Measurements from ENCODE around the gene CYP4F8.

Gene CYP4F8

DNA sequence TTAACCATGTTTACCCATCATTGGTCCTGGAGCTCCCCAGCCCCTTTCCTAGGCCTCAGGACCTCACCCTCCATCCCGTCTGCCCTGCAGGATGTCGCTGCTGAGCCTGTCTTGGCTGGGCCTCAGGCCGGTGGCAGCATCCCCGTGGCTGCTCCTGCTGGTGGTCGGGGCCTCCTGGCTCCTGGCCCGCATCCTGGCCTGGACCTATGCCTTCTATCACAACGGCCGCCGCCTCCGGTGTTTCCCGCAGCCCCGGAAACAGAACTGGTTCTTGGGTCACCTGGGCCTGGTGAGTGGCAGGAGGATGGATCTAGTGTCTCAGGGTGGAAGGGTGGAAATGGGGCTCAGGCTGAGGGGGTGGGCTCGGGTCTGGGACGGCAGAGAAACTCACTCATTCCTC is 508 bp downstream of the CYP4F8 start:
- DNase-seq (ENCODE audit: extremely low read depth in 1 of 2, low read depth in 1 of 2), result no peak

DNA sequence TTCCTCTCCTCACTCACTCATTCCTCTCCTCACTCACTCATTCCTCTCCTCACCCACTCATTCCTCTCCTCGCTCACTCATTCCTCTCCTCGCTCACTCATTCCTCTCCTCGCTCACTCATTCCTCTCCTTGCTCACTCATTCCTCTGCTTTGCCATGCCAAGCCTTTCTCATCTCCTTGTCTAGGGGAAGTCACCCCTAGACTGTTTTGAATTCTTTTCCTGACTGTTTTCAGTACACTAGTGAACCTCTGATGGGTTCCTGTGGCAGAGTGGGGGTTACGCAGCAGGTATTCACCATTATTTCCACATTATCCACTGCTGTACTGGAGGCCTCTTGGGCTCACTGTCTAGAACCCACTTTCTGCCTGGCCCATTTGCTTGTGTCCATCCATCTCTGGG is 1.2 kb downstream of the CYP4F8 start:
- DNase-seq (ENCODE audit: extremely low read depth in 1 of 2, low read depth in 1 of 2), result no peak

DNA sequence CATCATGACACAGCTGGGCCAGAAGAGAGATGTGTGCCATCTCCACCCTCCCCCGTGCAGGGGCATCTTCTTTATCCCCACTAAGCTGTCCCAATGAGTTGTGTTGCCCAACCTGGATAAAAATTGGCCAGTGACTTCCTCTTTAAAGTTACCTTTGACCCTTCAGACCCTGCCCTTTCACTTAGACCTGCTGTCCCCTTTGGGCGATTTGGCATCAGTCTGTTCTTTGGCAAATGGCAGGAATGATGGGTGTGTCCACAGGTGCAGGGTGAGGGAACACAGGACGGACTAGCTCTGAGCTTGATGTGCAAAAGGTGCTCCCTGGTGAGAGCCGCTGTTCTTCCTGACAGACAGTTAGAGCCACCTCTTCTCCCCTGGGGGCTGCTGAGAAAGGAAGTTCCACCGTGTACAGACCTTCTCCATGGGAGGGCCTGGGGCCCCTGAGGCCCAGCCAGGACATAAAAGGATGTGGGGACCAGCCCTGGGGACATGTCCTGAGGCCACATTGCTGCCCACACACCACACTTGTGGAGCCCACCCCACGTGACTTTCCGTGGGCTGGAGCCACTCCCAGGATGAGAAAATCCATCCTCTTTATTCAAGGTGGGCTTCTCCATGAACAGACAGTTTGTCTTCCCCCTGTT is 1.7 kb downstream of the CYP4F8 start:
- no peak for DNase-seq (ENCODE audit: extremely low read depth in 1 of 2, low read depth in 1 of 2)

DNA sequence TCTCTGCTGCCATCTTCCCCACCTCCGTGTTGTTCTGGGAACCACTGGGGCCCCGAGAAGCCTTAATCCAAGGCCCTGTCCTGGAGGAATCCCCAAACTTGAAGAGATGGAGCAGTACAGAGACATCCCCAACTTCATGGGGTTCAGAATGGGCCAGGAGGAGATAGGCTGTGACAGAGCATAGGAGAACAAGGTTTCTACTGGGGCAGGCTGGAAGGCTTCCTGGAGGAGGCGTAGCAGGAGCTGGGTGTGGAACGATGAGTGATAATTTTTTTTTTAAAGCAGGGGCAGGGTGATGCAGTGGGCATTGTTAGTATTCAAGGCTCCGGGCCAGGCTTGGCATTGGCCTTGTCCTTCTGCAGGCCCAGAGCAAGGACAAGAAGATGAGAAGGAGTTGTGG is 3.3 kb downstream of the CYP4F8 start:
- DNase-seq (ENCODE audit: extremely low read depth in 1 of 2, low read depth in 1 of 2), result no peak

DNA sequence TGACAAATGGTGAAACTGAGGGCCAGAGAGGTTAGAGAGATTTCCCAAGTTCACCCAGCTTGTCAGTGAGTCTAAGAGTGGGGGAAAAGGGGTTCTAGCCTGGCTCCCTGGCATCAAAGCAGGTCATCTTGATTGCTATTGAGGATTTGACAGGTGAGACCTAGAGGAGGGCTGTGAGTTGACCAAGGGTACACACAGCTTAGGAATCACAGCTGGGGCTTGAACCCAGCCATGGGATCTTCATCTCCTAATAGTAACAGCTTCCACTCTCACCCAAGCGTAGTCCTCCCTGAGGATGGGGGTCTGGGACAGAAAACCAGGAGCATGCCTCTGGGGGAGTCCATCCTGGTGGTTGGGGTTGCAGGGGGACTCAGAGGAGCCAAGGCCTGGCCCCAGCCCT is 6.8 kb downstream of the CYP4F8 start:
- DNase-seq (ENCODE audit: extremely low read depth in 1 of 2, low read depth in 1 of 2), result no peak

DNA sequence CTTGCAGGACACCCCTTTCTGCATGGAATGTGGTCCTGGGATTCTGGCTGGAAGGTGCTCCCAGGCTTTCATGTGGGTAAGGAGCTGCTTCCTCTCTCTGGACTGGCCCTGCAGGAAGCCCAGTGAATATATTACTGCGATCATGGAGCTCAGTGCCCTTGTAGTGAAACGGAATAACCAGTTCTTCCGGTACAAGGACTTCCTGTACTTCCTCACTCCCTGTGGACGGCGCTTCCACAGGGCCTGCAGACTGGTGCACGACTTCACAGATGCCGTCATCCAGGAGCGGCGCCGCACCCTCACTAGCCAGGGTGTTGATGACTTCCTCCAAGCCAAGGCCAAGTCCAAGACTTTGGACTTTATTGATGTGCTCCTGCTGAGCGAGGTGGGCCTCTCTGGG is 8.0 kb downstream of the CYP4F8 start:
- no peak for DNase-seq (ENCODE audit: extremely low read depth in 1 of 2, low read depth in 1 of 2)

DNA sequence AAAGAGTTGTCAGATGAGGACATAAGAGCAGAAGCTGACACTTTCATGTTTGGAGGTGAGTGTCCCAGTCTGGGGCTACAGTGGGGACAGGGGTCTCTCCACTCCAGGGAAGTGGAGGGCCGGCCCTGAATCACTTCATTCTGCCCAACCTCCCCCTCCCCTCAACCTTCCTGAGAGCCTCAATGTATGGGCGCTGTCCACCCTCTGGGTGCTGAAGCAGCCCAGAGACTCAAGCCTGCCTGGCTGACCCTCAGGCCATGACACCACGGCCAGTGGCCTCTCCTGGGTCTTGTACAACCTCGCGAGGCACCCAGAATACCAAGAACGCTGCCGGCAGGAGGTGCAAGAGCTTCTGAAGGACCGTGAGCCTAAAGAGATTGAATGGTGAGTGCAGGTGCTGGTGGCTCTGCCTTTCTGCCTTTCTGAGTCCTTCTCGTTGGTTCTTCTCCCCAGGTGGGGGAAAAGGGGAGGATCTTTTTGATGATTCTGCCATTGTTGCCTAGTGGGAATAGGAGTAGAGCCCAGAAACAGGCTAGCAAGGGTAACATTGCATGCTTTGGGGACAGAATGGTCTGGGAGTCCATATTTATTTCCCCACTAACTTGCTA is 8.8 kb downstream of the CYP4F8 start:
- no peak for DNase-seq (ENCODE audit: extremely low read depth in 1 of 2, low read depth in 1 of 2)

DNA sequence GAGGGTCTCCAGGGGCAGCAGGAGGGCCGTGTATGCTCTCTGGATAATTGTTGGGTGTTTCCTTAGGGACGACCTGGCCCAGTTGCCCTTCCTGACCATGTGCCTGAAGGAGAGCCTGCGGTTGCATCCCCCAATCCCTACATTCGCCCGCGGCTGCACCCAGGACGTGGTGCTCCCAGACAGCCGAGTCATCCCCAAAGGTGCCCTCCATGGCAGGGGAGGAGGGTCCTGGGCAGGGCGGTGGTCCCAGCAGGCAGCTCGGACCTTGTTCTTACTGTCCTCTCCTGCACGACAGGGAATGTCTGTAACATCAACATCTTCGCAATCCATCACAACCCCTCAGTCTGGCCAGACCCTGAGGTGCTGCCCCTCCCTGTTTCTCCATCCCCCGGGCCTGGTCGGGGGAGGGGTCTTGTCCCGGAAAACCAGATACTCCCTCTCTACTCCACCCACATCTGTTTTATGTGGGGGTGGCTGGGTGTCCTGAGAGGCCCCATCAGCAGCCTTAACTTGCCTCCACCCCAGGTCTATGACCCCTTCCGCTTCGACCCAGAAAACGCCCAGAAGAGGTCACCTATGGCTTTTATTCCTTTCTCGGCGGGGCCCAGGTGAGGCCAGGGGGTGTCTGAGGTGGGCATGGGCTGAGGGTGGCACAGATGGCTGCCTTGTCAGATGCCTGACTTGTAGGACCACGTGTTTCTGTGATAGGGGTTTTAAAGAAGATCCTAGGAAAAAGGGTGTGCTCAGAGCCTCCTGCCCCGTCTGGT is 13.4 kb downstream of the CYP4F8 start:
- no peak for DNase-seq (ENCODE audit: extremely low read depth in 1 of 2, low read depth in 1 of 2)

DNA sequence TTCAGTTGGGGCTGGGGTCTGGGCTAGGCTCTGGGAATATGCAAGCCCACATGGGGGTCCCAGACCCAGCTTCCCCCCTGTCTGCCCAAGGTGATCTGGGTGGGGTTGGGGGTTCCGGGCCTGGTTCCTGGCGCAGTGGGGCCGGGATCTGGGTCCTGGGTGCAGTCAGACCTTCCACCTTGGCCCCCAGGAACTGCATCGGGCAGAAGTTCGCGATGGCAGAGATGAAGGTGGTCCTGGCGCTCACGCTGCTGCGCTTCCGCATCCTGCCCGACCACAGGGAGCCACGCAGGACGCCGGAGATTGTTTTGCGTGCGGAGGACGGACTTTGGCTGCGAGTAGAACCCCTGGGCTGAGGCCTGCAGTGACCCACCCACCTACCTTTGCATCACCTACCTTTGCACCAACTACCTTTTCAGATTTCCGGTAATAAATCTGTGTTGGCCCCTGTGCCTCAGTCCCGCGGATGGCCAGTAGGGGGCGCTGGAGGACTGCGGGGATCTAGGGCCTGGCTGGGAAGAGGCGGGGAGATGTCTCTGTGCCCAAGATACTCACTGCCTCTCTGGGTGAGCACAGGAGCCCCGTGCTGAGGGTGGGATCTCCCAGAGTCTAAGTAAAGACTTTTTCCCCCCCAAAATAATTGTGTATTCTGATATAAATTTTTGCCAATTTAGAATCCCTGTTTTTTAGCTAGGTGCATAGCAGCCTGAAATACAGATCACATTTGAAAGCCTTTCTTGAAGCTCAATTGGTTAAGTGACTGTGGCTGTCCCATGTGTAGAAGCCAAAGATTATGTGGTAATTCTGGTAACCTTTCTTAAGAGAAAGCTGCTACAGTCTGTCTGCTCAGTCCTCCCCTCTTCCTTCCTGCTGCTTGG is 14.2 kb downstream of the CYP4F8 start:
- DNase-seq (ENCODE audit: extremely low read depth in 1 of 2, low read depth in 1 of 2), result peak; percentile 64 to 71

DNA sequence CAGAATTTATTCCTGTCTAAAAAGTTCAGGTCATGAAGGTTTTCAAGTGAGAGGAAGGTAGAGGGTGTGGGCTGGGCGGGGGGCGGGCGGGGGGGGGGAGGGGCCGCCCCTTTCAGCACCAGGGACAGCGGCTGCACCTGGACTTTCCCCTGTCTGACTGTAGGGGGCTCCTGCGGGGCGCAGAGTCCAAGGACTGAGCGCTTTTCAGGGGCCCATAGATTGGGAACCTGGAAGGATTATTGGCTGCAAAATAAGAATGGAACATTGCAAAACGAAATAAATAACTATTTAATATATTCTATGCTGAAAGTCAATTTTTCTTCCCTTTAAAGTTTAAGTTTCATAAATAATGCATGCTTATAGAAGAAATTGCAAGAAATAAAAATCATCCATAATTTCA is 16.8 kb downstream of the CYP4F8 start:
- no peak for DNase-seq (ENCODE audit: extremely low read depth in 1 of 2, low read depth in 1 of 2)

DNA sequence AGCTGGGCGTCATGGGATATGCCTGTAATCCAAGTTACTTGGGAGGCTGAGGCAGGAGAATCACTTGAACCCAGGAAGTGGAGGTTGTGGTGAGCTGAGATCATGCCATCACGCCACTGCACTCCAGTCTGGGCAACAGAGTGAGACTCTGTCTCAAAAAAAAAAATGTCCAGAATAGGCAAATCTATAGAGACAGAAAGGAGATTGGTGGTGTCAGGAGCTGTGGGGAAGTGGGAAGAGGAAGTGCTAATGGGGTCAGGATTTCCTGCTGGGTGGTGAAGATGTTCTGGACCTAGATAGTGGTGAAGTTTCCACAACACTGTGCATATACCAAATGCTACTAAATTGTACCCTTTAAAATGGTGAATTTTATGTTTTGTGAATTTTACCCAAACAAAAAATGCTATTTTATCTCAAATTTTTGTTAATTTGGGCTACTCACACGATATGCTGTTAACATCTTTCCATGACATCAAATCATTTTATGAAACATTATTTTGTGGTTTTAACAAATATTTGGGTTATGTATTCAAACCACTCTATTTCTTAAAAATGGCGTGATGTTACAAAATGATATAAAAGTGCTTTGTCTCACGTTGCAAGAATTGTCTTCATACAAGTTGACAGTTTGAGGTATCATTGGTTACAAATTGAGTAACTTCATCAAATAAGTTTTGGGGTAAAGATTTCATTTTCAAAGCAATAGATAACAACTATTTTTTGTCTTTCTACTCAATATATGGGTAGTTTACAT is 18.2 kb downstream of the CYP4F8 start:
- DNase-seq (ENCODE audit: extremely low read depth in 1 of 2, low read depth in 1 of 2), result no peak

DNA sequence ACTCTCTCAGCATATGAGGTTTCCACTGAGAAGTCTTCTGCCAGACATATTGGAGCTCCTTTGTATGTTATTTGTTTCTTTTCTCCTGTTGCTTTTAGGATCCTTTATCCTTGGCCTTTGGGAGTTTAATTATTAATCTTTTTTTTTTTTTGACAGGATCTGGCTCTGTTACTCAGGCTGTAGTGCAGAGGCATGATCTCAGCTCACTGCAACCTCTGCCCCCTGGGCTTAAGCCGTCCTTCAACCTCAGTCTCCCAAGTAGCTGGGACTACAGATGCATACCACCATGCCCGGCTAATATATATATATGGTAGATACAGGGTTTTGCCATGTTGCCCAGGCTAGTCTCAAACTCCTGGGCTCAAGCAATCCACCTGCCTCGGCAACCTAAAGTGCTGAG is 19.1 kb downstream of the CYP4F8 start:
- DNase-seq (ENCODE audit: extremely low read depth in 1 of 2, low read depth in 1 of 2), result no peak

DNA sequence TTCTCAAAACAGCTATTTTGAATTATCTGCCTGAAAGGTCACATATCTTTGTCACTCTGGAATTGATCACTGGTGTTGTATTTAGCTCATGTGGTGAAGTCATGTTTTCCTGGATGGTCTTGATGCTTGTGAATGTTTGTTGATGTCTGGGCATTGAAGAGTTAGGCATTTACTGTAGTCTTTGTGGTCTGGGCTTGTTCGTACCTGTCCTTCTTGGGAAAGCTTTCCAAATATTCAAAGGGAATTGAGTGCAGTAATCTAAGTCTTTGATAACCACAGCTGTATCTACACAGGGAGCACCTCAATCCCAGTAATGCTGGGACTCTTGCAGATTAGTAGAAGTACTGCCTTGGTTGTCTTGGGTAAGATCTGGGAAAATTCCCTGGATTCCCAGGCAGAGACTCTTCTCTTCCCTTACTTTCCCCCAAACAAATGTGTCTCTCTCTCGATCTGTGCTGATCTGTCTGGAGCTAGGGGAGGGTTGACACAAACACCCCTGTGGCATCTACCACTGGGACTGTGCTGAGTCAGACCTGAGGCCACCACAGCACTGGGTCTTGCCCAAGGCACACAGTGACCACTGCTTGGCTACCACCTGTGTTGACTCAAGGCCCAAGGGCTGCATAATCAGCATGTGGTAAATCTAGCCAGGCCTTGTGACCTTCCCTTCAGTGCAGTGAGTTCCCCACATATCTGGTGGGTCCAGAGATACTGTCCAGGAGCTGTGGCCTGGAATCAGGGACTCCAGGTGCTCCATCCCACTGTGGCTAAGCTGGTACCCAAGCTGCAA is 20.2 kb downstream of the CYP4F8 start:
- no peak for DNase-seq (ENCODE audit: extremely low read depth in 1 of 2, low read depth in 1 of 2)

DNA sequence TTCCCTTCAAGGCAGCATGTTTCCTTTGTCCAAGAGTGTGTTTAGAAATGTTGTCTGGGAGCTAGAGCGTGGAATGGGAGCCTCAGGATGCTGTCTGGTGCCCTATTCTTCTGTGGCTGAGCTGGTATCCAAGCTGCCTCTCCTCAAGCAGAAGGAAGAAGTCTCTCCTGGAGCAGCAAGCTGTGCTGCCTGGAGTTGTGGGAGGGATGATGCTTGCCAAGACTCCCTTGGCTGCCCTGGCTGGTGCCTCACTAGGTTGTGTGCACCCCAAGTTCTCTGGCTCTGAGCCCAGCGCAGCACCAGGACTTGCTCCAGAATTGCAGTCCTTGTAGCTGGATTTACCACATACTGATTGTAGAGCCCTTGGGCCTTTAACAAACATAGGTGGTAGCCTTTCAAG is 21.0 kb downstream of the CYP4F8 start:
- no peak for DNase-seq (ENCODE audit: extremely low read depth in 1 of 2, low read depth in 1 of 2)

DNA sequence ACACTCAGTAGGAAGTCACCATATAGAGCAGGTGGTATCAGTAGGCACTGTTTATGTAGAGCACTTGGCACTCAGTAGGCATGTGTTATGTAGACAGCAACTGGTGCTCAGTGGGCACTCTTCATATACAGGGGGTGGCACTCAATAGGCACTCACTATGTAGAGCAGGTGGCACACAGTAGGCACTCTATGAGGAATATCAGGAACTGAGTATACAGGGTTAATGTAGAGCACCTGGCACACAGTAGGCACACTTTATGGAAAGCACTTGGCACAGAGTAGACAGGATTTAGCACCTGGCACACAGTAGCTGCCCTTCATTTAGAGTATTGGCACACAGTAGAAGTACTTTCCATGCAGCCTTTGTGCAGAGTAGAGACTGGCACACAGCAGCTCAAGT is 24.6 kb downstream of the CYP4F8 start:
- no peak for DNase-seq (ENCODE audit: extremely low read depth in 1 of 2, low read depth in 1 of 2)

DNA sequence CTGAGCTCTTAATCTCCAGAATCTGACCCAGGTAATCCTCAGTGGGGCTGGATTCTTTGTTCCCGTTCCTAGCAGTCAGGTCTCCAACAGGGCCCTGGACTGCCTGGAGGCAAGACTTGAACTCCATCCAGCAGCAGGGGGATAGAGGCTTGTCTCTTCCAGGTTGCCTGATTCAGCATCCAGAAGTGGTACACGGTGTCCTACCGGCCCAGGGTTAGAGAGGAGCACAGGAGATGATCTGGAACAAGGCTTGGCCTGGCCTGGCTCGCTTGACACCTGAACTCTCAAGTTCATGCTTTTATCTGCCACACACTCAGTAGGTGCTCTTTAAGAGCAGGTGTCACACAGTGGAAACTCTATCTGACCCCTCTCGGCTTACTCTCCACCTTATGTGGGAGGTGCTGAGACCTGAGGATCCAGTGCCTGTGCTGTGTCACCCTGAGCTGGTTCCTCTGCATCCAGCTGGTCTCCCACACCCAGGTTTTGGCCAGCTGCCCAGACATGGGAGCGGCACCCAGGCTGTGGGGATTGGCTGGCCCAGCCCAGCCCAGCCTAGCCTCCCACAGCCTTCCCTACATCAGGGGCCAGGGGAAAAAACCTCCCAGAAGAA is 25.4 kb downstream of the CYP4F8 start, which contains the start of gene CYP4F3:
Gene CYP4F3, plus strand, starts transcription at position 604 of the 610 bp plus-strand sequence. CDS start 519 bp downstream, outside the sequence.
- DNase-seq (ENCODE audit: extremely low read depth in 1 of 2, low read depth in 1 of 2), result no peak

DNA sequence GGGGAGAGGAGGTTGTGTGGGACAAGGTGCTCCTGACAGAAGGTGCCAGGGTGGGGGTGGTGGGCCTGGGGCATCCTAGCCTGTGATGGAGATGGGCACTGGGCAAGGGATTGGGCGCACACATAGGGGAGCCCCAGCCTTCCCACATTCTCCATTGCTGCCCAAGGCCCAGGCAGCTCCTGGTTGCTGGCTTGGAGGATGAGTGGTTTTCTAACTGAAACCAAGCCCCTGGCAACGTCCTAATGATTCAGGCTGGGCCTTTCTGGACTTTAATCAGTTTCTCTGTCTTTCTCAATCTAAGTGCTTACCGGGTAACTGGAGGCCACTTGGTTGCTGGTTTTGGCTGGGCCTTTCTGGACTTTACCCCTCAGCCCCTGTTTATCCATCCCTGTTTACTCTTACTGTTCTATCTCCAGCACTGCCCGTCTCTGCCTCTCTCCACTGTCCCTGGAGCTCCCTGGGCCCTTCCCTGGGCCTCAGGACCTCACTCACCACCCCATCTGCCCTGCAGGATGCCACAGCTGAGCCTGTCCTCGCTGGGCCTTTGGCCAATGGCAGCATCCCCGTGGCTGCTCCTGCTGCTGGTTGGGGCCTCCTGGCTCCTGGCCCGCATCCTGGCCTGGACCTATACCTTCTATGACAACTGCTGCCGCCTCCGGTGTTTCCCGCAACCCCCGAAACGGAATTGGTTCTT is 26.0 kb downstream of the CYP4F8 start:
- DNase-seq (ENCODE audit: extremely low read depth in 1 of 2, low read depth in 1 of 2), result no peak

DNA sequence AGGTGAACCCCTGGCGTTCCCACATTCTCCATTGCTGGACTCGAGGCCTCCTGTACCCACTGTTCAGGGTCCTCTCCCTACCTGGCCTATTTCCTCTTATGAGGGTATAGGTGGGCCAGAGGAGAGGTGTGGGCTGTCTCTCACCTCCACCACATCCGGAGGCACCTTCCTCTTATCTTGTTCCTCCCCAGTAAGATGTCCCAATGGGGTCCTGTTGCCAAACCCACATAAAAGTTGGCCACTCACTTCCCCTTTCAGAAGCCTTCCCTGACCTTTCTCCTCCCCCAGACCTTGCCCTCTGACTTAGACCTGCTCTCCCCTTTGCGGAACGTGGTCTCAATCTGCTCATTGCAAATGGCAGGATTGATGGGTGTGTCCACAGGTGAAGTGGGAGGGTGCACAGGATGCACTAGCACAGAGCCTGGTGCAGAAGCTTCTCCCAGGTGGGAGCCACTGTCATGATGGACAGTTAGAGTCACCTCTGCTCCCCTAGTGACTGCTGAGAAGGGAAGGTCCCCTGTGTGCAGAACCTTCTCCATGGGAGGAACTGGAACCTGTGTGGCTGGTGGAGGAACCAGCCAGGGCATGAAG is 27.0 kb downstream of the CYP4F8 start:
- no peak for DNase-seq (ENCODE audit: extremely low read depth in 1 of 2, low read depth in 1 of 2)
